NK-92 (cell line): ENCODE results near the gene OR6N1.

ENCODE experiments used
- DNase-seq: peaks from one replicate; lab custom pipeline; 2025; ENCODE audit not compliant: unreplicated experiment; lab: John Stamatoyannopoulos, UW

OR6N1 gene

GRCh38 chr1:158771950-158772866 is at the start of gene OR6N1:
Gene OR6N1 (minus strand): TSS chr1:158772195. CDS start chr1:158766682, 5,513 bp downstream.
- DNase-seq: no peak

GRCh38 chr1:158821723-158822122 is 49.7 kb upstream of the OR6N1 start:
- DNase-seq: no peak

- no peak for DNase-seq
Measured at GRCh38 chr1:158819461-158820443, 47.8 kb upstream of the OR6N1 start.

- DNase-seq: no peak
Measured at GRCh38 chr1:158818975-158819431, 47.0 kb upstream of the OR6N1 start.

GRCh38 chr1:158818560-158818959 is 46.6 kb upstream of the OR6N1 start:
- DNase-seq: no peak

GRCh38 chr1:158814970-158815369 is 43.0 kb upstream of the OR6N1 start:
- DNase-seq: no peak

GRCh38 chr1:158813164-158813563 is 41.2 kb upstream of the OR6N1 start:
- DNase-seq: no peak

GRCh38 chr1:158812336-158812735 is 40.3 kb upstream of the OR6N1 start:
- DNase-seq: no peak

- DNase-seq: no peak
Measured at GRCh38 chr1:158810311-158810710, 38.3 kb upstream of the OR6N1 start.

GRCh38 chr1:158809862-158810261 is 37.9 kb upstream of the OR6N1 start:
- no peak for DNase-seq

- no peak for DNase-seq
Measured at GRCh38 chr1:158809256-158809655, 37.3 kb upstream of the OR6N1 start.

GRCh38 chr1:158806916-158807536 is 35.0 kb upstream of the OR6N1 start:
- no peak for DNase-seq

GRCh38 chr1:158803678-158804077 is 31.7 kb upstream of the OR6N1 start:
- DNase-seq: no peak

GRCh38 chr1:158801396-158801795 is 29.4 kb upstream of the OR6N1 start:
- no peak for DNase-seq

GRCh38 chr1:158800526-158800925 is 28.5 kb upstream of the OR6N1 start:
- DNase-seq: no peak

- DNase-seq: no peak
Measured at GRCh38 chr1:158799689-158800088, 27.7 kb upstream of the OR6N1 start.

- no peak for DNase-seq
Measured at GRCh38 chr1:158798531-158798930, 26.5 kb upstream of the OR6N1 start.

- DNase-seq: no peak
Measured at GRCh38 chr1:158794247-158794646, 22.3 kb upstream of the OR6N1 start.

- no peak for DNase-seq
Measured at GRCh38 chr1:158793604-158794003, 21.6 kb upstream of the OR6N1 start.

- no peak for DNase-seq
Measured at GRCh38 chr1:158781104-158781503, 9.1 kb upstream of the OR6N1 start, which contains the start of gene OR6N2. Gene OR6N2 (minus strand): TSS chr1:158781204. CDS start chr1:158777635, 3,569 bp downstream.

GRCh38 chr1:158754420-158754819 is 17.6 kb downstream of the OR6N1 start, which contains the start of gene OR6K6:
Gene OR6K6 (plus strand): TSS chr1:158754720. CDS start chr1:158754888, 168 bp downstream.
- DNase-seq: no peak
